HEK293 (cell line): ENCODE measurements around the gene RASL10A.

ENCODE experiments used
- FEZF1 ChIP-seq: fragments of 450-650 bp; formaldehyde crosslinking; IDR thresholded peaks from 2 replicates; pipeline ENCODE4 v1.5.1; 2016; ENCODE audit warnings: missing biosample characterization, missing genetic modification characterization
- KLF16 ChIP-seq: fragments of 450-650 bp; formaldehyde crosslinking; IDR thresholded peaks from 2 replicates; pipeline ENCODE4 v1.5.1; 2017; ENCODE audit warnings: missing biosample characterization, missing genetic modification characterization
- KLF7 ChIP-seq: fragments of 450-650 bp; formaldehyde crosslinking; IDR thresholded peaks from 2 replicates; pipeline ENCODE4 v1.5.1; 2016; ENCODE audit warnings: missing biosample characterization, missing genetic modification characterization, borderline replicate concordance
- MEIS1 ChIP-seq: sonication (generic); formaldehyde crosslinking; IDR thresholded peaks from 2 replicates; pipeline ENCODE4 v1.8.1; 2022; ENCODE audit warnings: missing genetic modification reagents, mild to moderate bottlenecking, borderline replicate concordance
- REPIN1 ChIP-seq: fragments of 450-650 bp; formaldehyde crosslinking; IDR thresholded peaks from 2 replicates; pipeline ENCODE4 v1.5.1; 2017; ENCODE audit warnings: missing biosample characterization, missing genetic modification characterization, low read depth
- SALL2 ChIP-seq: fragments of 450-650 bp; formaldehyde crosslinking; IDR thresholded peaks from 2 replicates; pipeline ENCODE4 v1.5.0; 2017; ENCODE audit warnings: missing biosample characterization, mild to moderate bottlenecking, missing genetic modification characterization, borderline replicate concordance
- ZBTB21 ChIP-seq: fragments of 450-650 bp; formaldehyde crosslinking; IDR thresholded peaks from 2 replicates; pipeline ENCODE4 v1.5.1; 2017; ENCODE audit warnings: missing biosample characterization, missing genetic modification characterization
- ZEB2 ChIP-seq: fragments of 450-650 bp; formaldehyde crosslinking; IDR thresholded peaks from 2 replicates; pipeline ENCODE4 v1.5.1; 2016; ENCODE audit warnings: missing biosample characterization, missing genetic modification characterization
- ZNF133 ChIP-seq: fragments of 450-650 bp; formaldehyde crosslinking; IDR thresholded peaks from 2 replicates; pipeline ENCODE4 v1.5.1; 2016; ENCODE audit warnings: missing biosample characterization, missing genetic modification characterization
- ZNF140 ChIP-seq: fragments of 450-650 bp; formaldehyde crosslinking; IDR thresholded peaks from 2 replicates; pipeline ENCODE4 v1.5.1; 2016; ENCODE audit warnings: missing biosample characterization, missing genetic modification characterization
- ZNF248 ChIP-seq: fragments of 450-650 bp; formaldehyde crosslinking; IDR thresholded peaks from 2 replicates; pipeline ENCODE4 v1.5.1; 2017; ENCODE audit warnings: missing biosample characterization, missing genetic modification characterization
- ZNF266 ChIP-seq: fragments of 450-650 bp; formaldehyde crosslinking; IDR thresholded peaks from 2 replicates; pipeline ENCODE4 v1.5.1; 2016; ENCODE audit warnings: missing biosample characterization, missing genetic modification characterization, low read depth
- ZNF302 ChIP-seq: fragments of 450-650 bp; formaldehyde crosslinking; IDR thresholded peaks from 2 replicates; pipeline ENCODE4 v1.5.1; 2016; ENCODE audit warnings: missing biosample characterization, missing genetic modification characterization, low read depth
- ZNF341 ChIP-seq: fragments of 450-650 bp; formaldehyde crosslinking; IDR thresholded peaks from 2 replicates; pipeline ENCODE4; 2016; ENCODE audit warnings: low read depth, missing biosample characterization, missing genetic modification characterization
- ZNF354C ChIP-seq: fragments of 450-650 bp; formaldehyde crosslinking; IDR thresholded peaks from 2 replicates; pipeline ENCODE4 v1.5.1; 2016; ENCODE audit warnings: missing biosample characterization, missing genetic modification characterization, low read depth, borderline replicate concordance
- ZNF501 ChIP-seq: fragments of 450-650 bp; formaldehyde crosslinking; IDR thresholded peaks from 2 replicates; pipeline ENCODE4 v1.5.1; 2016; ENCODE audit warnings: missing biosample characterization, missing genetic modification characterization
- ZNF510 ChIP-seq: fragments of 450-650 bp; formaldehyde crosslinking; IDR thresholded peaks from 2 replicates; pipeline ENCODE4 v1.5.1; 2018; ENCODE audit warnings: mild to moderate bottlenecking, missing genetic modification characterization, missing biosample characterization; ENCODE audit not compliant: insufficient replicate concordance
- ZNF518A ChIP-seq: fragments of 450-650 bp; formaldehyde crosslinking; conservative IDR thresholded peaks from 2 replicates; pipeline ENCODE4 v1.5.1; 2016; ENCODE audit warnings: low read depth, missing biosample characterization, missing genetic modification characterization
- ZNF610 ChIP-seq: fragments of 450-650 bp; formaldehyde crosslinking; IDR thresholded peaks from 2 replicates; pipeline ENCODE4 v1.5.1; 2016; ENCODE audit warnings: missing biosample characterization, missing genetic modification characterization, borderline replicate concordance
- ZNF629 ChIP-seq: fragments of 450-650 bp; formaldehyde crosslinking; IDR thresholded peaks from 2 replicates; pipeline ENCODE4 v1.5.1; 2017; ENCODE audit warnings: missing biosample characterization, missing genetic modification characterization
- ZNF645 ChIP-seq: fragments of 450-650 bp; formaldehyde crosslinking; IDR thresholded peaks from 2 replicates; pipeline ENCODE4; 2016; ENCODE audit warnings: missing biosample characterization, missing genetic modification characterization
- ZNF692 ChIP-seq: fragments of 450-650 bp; formaldehyde crosslinking; IDR thresholded peaks from 2 replicates; pipeline ENCODE4 v1.5.1; 2016; ENCODE audit warnings: missing biosample characterization, missing genetic modification characterization
- ZNF843 ChIP-seq: fragments of 450-650 bp; formaldehyde crosslinking; IDR thresholded peaks from 2 replicates; pipeline ENCODE4 v1.5.1; 2016; ENCODE audit warnings: missing biosample characterization, missing genetic modification characterization
- TF ChIP-seq, protein P1 (sequence below): fragments of 450-650 bp; formaldehyde crosslinking; IDR thresholded peaks from 2 replicates; pipeline ENCODE4 v1.5.1; 2016; ENCODE audit warnings: missing biosample characterization, missing genetic modification characterization
- TF ChIP-seq, protein P2 (sequence below): fragments of 450-650 bp; formaldehyde crosslinking; IDR thresholded peaks from 2 replicates; pipeline ENCODE4 v1.5.1; 2016; ENCODE audit warnings: missing biosample characterization, missing genetic modification characterization
- TF ChIP-seq, protein P3 (sequence below): fragments of 450-650 bp; formaldehyde crosslinking; IDR thresholded peaks from 2 replicates; pipeline ENCODE4 v1.5.1; 2016; ENCODE audit warnings: missing biosample characterization, missing genetic modification characterization

Gene RASL10A

GRCh38 chr22:29267858-29268510, 47.5 kb downstream of the RASL10A start, which contains the start of the genes EWSR1 and RHBDD3 (continued):
- peak; percentile 80 for TF ChIP-seq ZNF501
- TF ChIP-seq ZBTB21 (tag by site-specific recombination), result 0 out of 2 replicates have a peak, but pooled peaks have one; percentile 37
- peak; percentile 75 for TF ChIP-seq KLF16 (tag by site-specific recombination)
- peak; percentile 91 for TF ChIP-seq ZEB2 (tag by site-specific recombination)
- peak; percentile 35; the same call in 1 of the 2 replicates for TF ChIP-seq ZNF610 (tag by site-specific recombination)
- peak; percentile 69 for TF ChIP-seq ZNF692 (tag by site-specific recombination)
- no peak for TF ChIP-seq MEIS1 (CRISPR knock-in tag)
- TF ChIP-seq KLF7 (tag by site-specific recombination), result 0 out of 2 replicates have a peak, but pooled peaks have one; percentile 10
- TF ChIP-seq ZNF645 (tag by site-specific recombination), result no peak
- no peak for TF ChIP-seq ZNF133 (tag by site-specific recombination)
- TF ChIP-seq, protein P1, sequence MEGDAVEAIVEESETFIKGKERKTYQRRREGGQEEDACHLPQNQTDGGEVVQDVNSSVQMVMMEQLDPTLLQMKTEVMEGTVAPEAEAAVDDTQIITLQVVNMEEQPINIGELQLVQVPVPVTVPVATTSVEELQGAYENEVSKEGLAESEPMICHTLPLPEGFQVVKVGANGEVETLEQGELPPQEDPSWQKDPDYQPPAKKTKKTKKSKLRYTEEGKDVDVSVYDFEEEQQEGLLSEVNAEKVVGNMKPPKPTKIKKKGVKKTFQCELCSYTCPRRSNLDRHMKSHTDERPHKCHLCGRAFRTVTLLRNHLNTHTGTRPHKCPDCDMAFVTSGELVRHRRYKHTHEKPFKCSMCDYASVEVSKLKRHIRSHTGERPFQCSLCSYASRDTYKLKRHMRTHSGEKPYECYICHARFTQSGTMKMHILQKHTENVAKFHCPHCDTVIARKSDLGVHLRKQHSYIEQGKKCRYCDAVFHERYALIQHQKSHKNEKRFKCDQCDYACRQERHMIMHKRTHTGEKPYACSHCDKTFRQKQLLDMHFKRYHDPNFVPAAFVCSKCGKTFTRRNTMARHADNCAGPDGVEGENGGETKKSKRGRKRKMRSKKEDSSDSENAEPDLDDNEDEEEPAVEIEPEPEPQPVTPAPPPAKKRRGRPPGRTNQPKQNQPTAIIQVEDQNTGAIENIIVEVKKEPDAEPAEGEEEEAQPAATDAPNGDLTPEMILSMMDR (tag by site-specific recombination), result peak; percentile 62; the same call in 1 of the 2 replicates
- TF ChIP-seq, protein P2, sequence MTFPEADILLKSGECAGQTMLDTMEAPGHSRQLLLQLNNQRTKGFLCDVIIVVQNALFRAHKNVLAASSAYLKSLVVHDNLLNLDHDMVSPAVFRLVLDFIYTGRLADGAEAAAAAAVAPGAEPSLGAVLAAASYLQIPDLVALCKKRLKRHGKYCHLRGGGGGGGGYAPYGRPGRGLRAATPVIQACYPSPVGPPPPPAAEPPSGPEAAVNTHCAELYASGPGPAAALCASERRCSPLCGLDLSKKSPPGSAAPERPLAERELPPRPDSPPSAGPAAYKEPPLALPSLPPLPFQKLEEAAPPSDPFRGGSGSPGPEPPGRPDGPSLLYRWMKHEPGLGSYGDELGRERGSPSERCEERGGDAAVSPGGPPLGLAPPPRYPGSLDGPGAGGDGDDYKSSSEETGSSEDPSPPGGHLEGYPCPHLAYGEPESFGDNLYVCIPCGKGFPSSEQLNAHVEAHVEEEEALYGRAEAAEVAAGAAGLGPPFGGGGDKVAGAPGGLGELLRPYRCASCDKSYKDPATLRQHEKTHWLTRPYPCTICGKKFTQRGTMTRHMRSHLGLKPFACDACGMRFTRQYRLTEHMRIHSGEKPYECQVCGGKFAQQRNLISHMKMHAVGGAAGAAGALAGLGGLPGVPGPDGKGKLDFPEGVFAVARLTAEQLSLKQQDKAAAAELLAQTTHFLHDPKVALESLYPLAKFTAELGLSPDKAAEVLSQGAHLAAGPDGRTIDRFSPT (tag by site-specific recombination), result peak; percentile 77
- no peak for TF ChIP-seq ZNF140 (tag by site-specific recombination)
- TF ChIP-seq, protein P3, sequence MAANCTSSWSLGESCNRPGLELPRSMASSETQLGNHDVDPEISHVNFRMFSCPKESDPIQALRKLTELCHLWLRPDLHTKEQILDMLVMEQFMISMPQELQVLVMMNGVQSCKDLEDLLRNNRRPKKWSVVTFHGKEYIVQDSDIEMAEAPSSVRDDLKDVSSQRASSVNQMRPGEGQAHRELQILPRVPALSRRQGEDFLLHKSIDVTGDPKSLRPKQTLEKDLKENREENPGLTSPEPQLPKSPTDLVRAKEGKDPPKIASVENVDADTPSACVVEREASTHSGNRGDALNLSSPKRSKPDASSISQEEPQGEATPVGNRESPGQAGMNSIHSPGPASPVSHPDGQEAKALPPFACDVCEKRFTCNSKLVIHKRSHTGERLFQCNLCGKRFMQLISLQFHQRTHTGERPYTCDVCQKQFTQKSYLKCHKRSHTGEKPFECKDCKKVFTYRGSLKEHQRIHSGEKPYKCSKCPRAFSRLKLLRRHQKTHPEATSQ (tag by site-specific recombination), result 0 out of 2 replicates have a peak, but pooled peaks have one; percentile 76
- peak; percentile 80; the same call in 1 of the 2 replicates for TF ChIP-seq ZNF629 (tag by site-specific recombination)
- peak; percentile 80; the same call in 1 of the 2 replicates for TF ChIP-seq REPIN1 (tag by site-specific recombination)
- no peak for TF ChIP-seq ZNF302 (tag by site-specific recombination)
- no peak for TF ChIP-seq ZNF510 (tag by site-specific recombination)
- TF ChIP-seq ZNF354C, result no peak
- TF ChIP-seq SALL2, result no peak
- 0 out of 2 replicates have a peak, but pooled peaks have one; percentile 24 for TF ChIP-seq ZNF518A (tag by site-specific recombination)
- no peak for TF ChIP-seq ZNF248 (tag by site-specific recombination)
- TF ChIP-seq FEZF1, result peak; percentile 9; the same call in 1 of the 2 replicates
- TF ChIP-seq ZNF843 (tag by site-specific recombination), result peak; percentile 45; the same call in 1 of the 2 replicates
- TF ChIP-seq ZNF266 (tag by site-specific recombination), result no peak
- 0 out of 2 replicates have a peak, but pooled peaks have one; percentile 36 for TF ChIP-seq ZNF341
